Left cardiac atrium (tissue), 4 donors: ENCODE results near the gene CFTR. TPM values are rescaled to one million over a fixed set of nuclear protein-coding genes. Genes with fewer than 3 reads are reported as not detected.
"Not testable (repeated sequence)": the region's sequence is repeated elsewhere in the genome, so short reads cannot be mapped to it uniquely, and the experiment has no call there.

Experiments
- ATAC-seq, 2 donors: fragments of 200-7000 bp; cut with Tn5 transposase; one replicate each; pipeline ENCODE4 v1.9.1; 2020; ENCODE audit warnings: mild to moderate bottlenecking in 2 of 2, moderate library complexity in 2 of 2
- DNase-seq: peaks from one replicate; pipeline ENCODE4 v3.0.0-alpha.2; 2020
- intact Hi-C, 2 donors: fragments of 100-400 bp; cut with DNase I; formaldehyde crosslinking; loops; one replicate each; pipeline versions ENCODE4 v1.14.1 to v1.15.1; 2022 to 2023
- long read RNA-seq: library from polyadenylated mRNA; unstranded; transcript quantifications from one replicate; pipeline ENCODE4 v2.0.0, GENCODE V29; 2021
- total RNA-seq, 2 donors: library from RNA; stranded (reverse); fragmentation: NEBNext Ultra II Directional; extraction: Animal tissue kit (Norgen Biotek cat#: 25700); gene quantifications; one replicate each; pipeline ENCODE4 v1.2.1, GENCODE V29; 2021
- donor health status: DM: no; HTN: yes; CAD: no.
- donor health status: DM: no; HTN: yes; CAD: no; lungs with severe emphysema.
- donor health status: DM: yes; HTN: yes; CAD: no.
- donor health status: Dilated cardiomyopathy.

CFTR gene
- under 1 TPM; 0.37 to 0.68 TPM for total RNA-seq
- long read RNA-seq: 0 reads

DNA sequence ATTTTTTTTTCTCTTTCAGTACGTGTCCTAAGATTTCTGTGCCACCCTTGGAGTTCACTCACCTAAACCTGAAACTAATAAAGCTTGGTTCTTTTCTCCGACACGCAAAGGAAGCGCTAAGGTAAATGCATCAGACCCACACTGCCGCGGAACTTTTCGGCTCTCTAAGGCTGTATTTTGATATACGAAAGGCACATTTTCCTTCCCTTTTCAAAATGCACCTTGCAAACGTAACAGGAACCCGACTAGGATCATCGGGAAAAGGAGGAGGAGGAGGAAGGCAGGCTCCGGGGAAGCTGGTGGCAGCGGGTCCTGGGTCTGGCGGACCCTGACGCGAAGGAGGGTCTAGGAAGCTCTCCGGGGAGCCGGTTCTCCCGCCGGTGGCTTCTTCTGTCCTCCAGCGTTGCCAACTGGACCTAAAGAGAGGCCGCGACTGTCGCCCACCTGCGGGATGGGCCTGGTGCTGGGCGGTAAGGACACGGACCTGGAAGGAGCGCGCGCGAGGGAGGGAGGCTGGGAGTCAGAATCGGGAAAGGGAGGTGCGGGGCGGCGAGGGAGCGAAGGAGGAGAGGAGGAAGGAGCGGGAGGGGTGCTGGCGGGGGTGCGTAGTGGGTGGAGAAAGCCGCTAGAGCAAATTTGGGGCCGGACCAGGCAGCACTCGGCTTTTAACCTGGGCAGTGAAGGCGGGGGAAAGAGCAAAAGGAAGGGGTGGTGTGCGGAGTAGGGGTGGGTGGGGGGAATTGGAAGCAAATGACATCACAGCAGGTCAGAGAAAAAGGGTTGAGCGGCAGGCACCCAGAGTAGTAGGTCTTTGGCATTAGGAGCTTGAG is at the start of gene CFTR:
TSS of gene CFTR (plus strand) at position 801 of the 830 bp plus-strand sequence. CDS start 70 bp downstream, outside the sequence.
- DNase-seq: peak; percentile 35
- intact Hi-C loops: no loop called here
- ATAC-seq: peak; percentile 76 to 94

DNA sequence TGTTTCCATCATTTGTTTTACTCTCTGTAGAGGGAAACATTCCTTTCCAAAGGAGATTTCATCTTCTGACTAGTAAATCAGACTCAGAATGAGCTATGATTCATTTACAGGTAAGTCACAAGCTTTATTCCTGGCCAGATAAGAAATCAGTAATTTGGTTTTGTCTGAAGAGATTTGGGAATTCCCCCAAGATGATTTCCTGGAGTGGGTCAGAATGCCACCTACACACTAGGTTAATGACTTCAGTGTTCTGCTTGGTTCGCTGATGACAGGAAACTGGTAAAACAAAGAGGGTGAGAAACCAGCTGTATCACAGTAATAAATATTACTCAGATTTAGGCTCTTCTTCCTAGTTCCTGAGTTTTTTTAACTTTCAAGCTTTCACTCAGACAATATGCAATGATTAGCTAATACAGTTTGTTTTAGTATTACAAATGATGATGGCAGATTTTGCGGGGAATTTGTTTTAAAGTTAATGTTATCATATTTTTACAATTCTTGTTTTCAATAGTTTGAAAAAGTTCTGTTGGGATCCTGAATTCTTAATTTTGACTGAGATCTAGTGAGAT is 44.3 kb upstream of the CFTR start:
- intact Hi-C loops: no loop called here
- ATAC-seq (no peak), DNase-seq (no peak)

- intact Hi-C loops: no loop called here
- DNase-seq: no peak
- ATAC-seq: no peak
These were observed 35.2 kb upstream of the CFTR start for GRCh38 chr7:117444646-117445045.

DNA sequence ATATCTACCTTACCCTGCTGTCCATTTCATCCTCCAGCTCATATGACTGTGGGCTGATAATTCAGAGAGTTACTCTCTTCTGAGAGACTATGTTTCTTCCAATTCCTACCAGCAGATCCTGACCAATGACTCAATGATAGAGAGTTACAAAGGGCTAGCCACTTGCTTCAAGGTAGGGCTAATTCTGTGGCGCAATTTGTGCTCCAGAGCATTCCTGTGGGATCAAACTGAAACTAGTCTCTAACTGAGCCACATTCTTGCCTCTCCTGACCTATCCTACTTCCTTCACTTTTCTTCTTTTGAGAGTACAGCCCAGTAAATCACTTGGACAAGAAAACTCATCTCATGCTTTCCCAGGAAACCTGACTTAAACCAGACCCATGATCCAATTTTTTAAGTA is 34.6 kb upstream of the CFTR start:
- DNase-seq (no peak), ATAC-seq (no peak)
- intact Hi-C loops: no loop called here

GRCh38 chr7:117446220-117446815 is 33.5 kb upstream of the CFTR start:
- ATAC-seq (no peak), DNase-seq (no peak)
- intact Hi-C loops: no loop called here

DNA sequence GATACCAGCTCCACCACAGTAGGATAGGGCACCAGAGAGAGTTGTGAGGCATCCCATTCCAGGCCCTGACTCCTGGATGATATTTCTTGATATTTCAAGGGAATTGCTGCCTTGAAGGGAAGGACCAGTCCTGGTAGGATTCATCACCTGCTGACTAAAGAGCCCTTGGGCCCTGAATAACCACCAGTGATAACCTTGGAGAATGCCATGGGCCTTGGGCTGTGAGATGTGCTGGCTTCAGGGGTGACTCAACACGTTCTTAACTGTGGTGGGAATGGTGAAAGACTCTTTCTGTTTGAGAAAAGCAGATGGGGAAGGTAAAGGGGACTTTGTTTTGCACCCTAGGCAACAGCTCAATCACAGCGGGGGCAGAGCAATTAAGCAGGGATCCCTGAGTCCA is 31.2 kb upstream of the CFTR start:
- ATAC-seq (no peak), DNase-seq (no peak)
- intact Hi-C loops: no loop called here

GRCh38 chr7:117458977-117459583 is 20.7 kb upstream of the CFTR start:
- intact Hi-C loops: loop anchor here in 1 of 2 donors (10.0 kb wide), 1 partner anchor 216 kb away; no protein-coding TSS in a partner anchor
- DNase-seq (no peak), ATAC-seq (no peak)

DNA sequence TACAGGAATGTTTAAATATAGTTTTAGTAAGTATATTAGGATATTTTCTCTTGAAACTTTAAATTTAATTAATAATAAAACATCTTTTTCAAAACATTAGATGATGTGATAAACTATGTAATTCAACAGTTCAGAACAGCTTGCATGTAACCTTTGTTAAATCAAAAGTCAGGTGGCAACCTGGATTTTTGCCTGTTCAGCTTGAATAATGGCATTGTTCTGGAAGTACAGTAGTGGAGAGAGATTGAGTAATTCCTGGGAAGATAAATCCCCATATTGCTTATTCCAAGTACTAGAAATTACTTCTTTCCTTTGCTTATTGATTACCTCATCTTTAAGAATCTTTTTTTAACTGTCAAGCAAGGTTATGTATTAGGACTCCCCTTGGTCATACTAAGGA is 20.1 kb upstream of the CFTR start:
- intact Hi-C loops: loop anchor here in 1 of 2 donors (5.0 to 10.0 kb wide), 2 partner anchors 215 to 258 kb away; no protein-coding TSS in a partner anchor
- no peak for DNase-seq
- no peak for ATAC-seq

- not testable (repeated sequence) for DNase-seq
- intact Hi-C loops: loop anchor here in 1 of 2 donors (5.0 kb wide), 1 partner anchor 256 kb away; no protein-coding TSS in a partner anchor
These were observed 19.0 kb upstream of the CFTR start for GRCh38 chr7:117460815-117461214.

DNA sequence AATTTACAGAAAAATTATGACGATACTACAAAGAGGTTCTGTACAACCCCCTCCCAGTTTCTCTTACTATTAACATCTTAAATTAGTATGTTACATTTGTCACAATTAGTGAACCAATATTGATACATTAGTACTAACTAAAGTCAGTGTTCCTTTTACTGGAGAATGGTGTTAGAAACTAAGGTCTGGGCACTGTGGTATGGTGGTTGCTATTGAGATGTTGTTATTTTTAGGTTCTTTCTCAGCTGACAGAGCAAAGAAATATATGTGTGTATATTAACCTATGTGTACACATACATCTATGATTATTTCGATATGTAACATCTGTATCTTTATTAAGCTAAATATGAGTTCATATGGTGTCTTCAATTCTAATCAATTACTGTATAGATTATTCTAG is 11.7 kb upstream of the CFTR start:
- intact Hi-C loops: no loop called here
- ATAC-seq: no peak

More at GRCh38 chr7:117460815-117461214, 19.0 kb upstream of the CFTR start:
- ATAC-seq: not testable (repeated sequence)

DNA sequence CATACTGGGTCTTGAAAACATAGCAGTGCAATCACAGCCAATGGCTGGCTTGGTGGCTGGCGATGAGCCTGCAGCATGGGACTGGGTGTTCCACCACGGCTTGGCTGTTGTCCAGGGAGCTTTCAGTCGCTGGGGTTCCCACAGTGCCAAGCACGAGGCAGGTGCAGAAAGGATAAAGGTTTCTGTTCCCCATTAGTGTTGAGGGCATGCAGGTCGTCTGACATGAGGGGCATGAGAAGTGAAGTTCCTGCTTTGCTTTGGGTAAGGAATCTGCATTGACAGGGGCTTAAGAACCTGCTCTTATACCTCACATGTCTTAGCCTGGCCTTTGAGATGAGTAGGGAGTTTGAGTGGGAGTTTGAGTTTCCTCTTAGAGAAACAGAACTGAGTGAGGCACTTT is 9.0 kb upstream of the CFTR start:
- intact Hi-C loops: no loop called here
- ATAC-seq (peak in 1 of 2 donors; percentile 39), DNase-seq (peak; percentile 43)

More for the DNA sequence above, 11.7 kb upstream of the CFTR start:
- DNase-seq: no peak

GRCh38 chr7:117472335-117472734 is 7.5 kb upstream of the CFTR start:
- peak; percentile 17 for DNase-seq
- intact Hi-C loops: no loop called here

DNA sequence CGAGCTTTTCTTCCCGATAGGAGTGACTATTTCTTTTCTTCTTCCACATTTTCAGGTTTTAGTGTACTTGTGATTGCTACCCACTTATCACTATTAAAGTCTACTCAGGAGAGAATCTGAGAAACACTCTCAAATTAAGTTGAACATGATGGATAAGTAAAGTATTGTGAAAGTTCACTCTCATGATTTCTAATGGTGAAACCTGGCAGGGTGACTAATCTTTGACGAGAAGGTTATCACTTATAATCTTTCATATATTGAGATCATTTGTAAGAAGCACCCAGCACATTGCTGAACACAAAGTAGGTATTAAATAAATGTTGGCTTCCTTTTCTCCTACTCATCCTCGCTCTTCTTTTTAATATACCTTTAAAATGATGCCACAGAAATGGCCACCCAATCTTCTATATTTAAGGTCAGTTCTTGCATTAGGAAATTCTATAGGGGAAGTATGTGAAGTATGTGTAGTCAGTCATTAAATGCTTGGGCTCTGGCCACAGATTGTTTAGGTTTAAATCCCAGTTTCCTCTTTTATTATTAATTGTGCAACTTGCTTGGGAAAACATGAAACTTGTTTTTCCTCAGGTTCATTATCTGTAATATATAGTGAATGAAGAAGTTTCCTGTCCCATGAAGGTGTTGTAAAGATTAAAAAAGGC is 3.1 kb upstream of the CFTR start:
- intact Hi-C loops: no loop called here
- DNase-seq (no peak), ATAC-seq (no peak)

More at GRCh38 chr7:117472335-117472734, 7.5 kb upstream of the CFTR start:
- ATAC-seq: peak; percentile 86 to 90

DNA sequence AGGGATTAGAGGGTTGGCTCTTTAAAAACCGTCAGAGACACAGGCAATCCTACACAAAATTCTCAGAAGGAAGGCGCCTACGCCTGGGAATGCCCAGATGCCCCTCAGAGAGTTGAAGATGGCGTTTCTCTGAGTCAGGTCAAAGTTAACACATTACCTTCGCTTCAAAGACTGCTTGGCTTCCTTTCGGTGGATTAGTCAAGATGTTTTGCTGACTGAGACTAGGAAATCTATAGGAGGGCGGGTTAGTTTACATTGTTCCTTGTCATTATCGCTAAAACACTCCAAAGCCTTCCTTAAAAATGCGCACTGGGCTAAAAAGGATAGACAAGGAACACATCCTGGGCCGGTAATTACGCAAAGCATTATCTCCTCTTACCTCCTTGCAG is 995 bp upstream of the CFTR start:
- peak in 1 of 2 donors; percentile 56 for ATAC-seq
- intact Hi-C loops: no loop called here

GRCh38 chr7:117480055-117480362 is 184 bp downstream of the CFTR start:
- no peak for DNase-seq
- intact Hi-C loops: no loop called here
- peak in 1 of 2 donors; percentile 40 for ATAC-seq

More for the DNA sequence above, 995 bp upstream of the CFTR start:
- DNase-seq: no peak

DNA sequence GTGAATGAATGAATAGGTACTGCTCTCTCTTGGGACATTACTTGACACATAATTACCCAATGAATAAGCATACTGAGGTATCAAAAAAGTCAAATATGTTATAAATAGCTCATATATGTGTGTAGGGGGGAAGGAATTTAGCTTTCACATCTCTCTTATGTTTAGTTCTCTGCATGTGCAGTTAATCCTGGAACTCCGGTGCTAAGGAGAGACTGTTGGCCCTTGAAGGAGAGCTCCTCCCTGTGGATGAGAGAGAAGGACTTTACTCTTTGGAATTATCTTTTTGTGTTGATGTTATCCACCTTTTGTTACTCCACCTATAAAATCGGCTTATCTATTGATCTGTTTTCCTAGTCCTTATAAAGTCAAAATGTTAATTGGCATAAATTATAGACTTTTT is 1.2 kb downstream of the CFTR start:
- DNase-seq (no peak), ATAC-seq (no peak)
- intact Hi-C loops: no loop called here

DNA sequence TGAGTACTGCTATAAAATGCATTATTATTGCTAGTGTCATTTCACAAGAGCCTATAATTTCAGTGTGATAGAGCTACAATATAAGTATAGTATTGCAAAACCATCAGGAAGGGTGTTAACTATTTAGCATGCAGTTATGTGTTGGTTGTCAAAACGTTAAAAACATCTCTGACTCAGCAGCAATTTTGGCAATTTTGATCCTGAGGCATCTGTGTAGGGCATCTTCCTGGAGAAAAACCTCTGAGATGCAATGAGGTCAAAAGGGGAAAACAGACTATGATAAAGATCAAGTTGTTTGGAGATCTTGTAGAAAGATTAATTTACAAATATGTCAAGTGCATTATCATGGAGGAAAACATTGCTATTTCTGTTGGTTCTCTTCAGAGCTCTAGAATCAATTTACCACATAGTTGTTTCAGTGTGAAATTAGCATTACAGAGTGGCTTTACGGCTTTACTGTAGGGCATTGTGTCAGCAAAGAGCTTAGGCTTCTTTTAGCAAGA is 5.3 kb downstream of the CFTR start:
- no peak for DNase-seq
- no peak for ATAC-seq
- intact Hi-C loops: no loop called here

- intact Hi-C loops: no loop called here
- DNase-seq (no peak), ATAC-seq (no peak)
These were observed 9.2 kb downstream of the CFTR start for GRCh38 chr7:117489016-117489415.

DNA sequence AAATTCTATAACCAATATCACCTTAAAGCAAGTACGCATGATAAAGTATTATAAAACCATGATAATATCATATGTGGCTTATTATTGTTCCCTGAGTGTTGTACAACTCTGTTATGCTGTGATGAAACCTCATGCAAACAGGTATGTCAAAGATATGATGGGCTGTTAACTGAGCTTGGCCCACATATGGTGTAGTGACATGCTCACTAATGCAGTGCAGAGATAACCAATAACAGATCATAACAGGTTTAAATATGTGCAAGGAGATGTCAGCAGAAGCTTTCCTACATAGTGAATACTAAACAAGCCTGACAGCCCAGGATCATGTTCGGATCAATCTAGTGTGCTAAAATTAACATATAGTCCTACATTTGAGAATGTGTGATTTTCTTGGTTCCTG is 9.6 kb downstream of the CFTR start:
- ATAC-seq: no peak
- DNase-seq: no peak
- intact Hi-C loops: no loop called here
